ENCODE results near the gene CDC14A.
"Not testable (repeated sequence)": the region's sequence is repeated elsewhere in the genome, so short reads cannot be mapped to it uniquely, and the experiment has no call there.

CDC14A gene

GRCh38 chr1:100404821-100405220, 52.5 kb downstream of the CDC14A start:
- DNase-seq (ENCODE audit: low spot score): no peak

DNA sequence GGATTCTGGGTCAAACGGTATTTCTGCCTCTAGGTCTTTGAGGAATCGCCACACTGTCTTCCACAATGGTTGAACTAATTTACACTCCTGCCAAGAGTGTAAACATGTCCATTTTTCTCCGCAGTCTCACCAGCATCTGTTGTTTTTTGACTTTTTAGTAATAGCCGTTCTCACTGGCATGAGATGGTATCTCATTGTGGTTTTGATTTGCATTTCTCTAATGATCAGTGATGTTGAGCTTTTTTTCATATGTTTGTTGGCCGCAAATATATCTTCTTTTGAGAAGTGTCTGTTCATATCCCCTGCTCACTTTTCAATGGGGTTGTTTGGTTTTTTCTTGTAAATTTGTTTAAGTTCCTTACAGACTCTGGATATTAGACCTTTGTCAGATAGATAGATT, 53.6 kb downstream of the CDC14A start:
- DNase-seq (ENCODE audit: low spot score): not testable (repeated sequence)

DNA sequence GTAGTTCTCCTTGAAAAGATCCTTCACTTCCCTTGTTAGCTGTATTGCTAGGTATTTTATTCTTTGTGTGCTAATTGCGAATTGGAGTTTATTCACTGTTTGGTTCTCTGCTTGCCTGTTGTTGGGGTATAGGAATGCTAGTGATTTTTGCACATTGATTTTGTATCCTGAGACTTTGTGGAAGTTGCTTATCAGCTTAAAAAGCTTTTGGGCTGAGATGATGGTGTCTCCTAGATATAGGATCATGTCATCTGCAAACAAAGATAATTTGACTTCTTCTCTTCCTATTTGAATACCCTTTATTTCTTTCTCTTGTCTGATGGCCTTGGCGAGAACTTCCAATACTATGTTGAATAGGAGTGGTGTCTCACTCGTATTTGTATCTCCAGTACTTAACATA, 55.1 kb downstream of the CDC14A start:
- not testable (repeated sequence) for DNase-seq (ENCODE audit: low spot score)

DNA sequence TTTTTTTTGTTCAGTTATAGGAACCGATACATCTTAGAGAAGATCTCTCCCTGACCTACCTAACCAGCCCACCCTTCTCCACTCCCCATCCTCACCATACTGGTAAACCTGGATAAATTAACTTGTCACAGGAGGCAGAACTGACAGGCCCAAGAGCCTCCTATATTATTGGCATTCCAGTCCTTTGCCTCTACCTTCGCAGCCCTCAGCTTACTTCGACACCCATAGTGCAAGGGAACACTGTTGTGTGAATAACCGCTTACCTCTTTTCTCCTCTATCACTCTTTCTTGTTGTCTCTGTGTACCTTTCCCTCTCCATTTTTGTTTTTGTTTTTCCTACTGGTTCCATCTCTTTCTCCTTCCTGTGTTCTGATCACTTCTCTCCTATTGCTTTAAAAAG, 58.7 kb downstream of the CDC14A start:
- no peak for DNase-seq (ENCODE audit: low spot score)

DNA sequence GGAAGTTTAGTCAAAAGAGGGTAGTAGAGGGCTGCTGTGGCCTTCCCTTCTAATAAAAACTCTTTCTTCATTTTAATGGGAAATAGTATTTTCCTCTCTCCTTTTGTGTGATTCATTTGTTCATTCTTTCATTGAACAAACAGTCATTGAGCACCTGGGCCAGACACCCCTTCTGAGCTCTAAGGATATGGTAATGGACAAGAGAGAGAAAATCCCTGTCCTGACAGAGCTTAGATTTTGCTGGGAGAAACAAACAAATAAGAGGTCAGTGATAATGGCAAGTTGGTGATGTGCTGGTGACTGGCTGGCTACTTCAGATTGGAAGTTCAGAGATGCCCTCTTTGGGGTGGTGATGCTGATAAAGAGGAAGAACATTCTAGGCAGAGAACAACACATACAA, 59.3 kb downstream of the CDC14A start:
- DNase-seq (ENCODE audit: low spot score): no peak

GRCh38 chr1:100413035-100413434, 60.7 kb downstream of the CDC14A start:
- no peak for DNase-seq (ENCODE audit: low spot score)

DNA sequence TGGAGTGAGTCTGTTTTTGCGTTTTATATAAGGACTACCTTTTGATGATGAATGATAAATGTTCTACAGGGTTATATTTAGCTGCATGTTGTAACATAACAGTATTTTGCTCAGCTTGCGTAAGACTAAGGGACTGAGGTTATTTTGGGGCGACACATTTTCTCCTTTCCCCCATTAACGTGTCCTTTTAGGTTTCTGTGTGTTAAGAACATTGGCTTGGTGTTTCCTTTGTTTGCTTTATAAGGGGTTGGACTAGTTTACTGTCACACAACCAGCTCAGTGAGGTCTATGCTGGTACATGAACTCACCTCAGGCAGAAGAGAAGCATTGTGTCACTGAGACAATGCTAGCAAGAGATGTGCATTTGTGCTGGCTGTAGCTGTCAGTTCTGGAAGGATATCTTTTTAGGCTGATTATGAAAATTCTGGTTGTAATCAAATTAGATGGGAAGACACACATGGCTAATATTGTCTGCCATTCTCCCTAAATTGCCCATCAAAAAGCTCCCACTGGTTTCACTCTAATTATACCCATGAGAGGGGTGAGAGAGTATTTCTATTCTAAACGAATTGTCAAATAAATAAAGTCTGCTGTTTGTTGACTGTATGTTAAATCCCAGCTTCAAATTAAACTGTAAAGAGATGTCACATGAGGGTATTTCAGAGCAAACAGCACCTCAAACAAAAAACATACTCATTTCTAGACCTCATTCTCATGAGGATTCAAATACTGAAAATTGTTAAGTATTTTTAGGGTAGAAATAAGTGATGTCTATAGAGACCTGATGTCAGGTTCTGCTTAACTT, 62.6 kb downstream of the CDC14A start:
- no peak for DNase-seq (ENCODE audit: low spot score)

DNA sequence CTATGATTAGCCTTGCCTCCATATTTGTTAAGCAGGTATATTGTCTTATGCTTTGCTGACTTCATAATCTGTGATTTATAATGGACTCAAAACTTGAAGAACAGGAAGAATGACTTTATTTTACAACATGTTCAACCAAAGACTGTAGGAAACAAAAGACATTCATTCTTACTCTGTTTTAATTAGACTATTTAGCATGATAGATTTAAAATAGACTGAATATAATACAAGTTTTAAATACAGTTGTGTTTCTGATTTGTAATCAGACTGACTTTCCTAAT, 63.1 kb downstream of the CDC14A start:
- DNase-seq (ENCODE audit: low spot score): no peak

GRCh38 chr1:100419072-100419471, 66.8 kb downstream of the CDC14A start:
- no peak for DNase-seq (ENCODE audit: low spot score)

GRCh38 chr1:100422065-100422464, 69.8 kb downstream of the CDC14A start:
- peak; percentile 2 for DNase-seq (ENCODE audit: low spot score)

GRCh38 chr1:100423832-100424337, 71.6 kb downstream of the CDC14A start:
- DNase-seq (ENCODE audit: low spot score): peak; percentile 30

- DNase-seq (ENCODE audit: low spot score): no peak
Measured at GRCh38 chr1:100428160-100428559, 75.9 kb downstream of the CDC14A start.

GRCh38 chr1:100430325-100430756, 78.0 kb downstream of the CDC14A start:
- no peak for DNase-seq (ENCODE audit: low spot score)

GRCh38 chr1:100431954-100432353, 79.6 kb downstream of the CDC14A start:
- DNase-seq (ENCODE audit: low spot score): no peak

- no peak for DNase-seq (ENCODE audit: low spot score)
Measured at GRCh38 chr1:100433563-100433962, 81.3 kb downstream of the CDC14A start.

DNA sequence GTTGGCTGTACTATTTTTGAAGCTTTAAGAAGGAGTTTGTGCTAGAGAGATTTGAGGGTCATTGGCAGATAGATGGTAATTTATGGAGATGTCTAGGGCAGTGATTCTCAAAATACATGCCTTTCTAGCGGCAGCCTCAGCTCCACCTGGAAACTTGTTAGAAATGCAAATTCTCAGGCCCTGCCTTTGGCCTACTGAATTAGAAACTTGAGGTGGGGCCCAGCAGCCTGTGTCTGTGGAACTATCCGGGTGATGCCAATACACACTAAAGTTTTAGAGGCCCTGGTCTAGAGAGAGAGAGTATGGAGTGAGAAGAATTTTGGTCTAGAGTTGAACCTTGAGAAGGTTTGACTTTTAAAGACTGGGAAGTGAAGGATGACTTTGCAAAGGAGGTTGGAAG, 82.5 kb downstream of the CDC14A start:
- DNase-seq (ENCODE audit: low spot score): no peak

GRCh38 chr1:100438375-100438774, 86.1 kb downstream of the CDC14A start:
- no peak for DNase-seq (ENCODE audit: low spot score)

DNA sequence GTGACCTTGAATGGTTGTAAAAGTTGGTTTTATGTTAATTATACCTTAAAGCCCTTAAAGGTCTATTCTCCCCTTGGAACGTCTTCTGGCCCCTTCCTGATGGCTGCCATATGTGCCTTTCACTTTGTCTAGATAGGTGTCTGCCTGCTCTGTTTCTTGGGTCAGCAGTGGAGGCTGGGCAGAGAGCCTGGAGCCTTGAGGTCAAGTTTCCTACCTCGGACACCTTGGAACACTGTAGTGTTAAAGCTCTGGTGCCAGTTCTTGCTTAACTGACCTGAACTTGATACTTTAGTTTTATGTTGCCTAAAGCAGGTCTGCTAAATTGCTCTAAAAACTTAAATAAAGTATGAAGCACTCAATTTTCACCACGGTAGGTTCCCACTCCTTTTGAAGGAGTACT, 86.5 kb downstream of the CDC14A start:
- no peak for DNase-seq (ENCODE audit: low spot score)

GRCh38 chr1:100440075-100440809, 87.9 kb downstream of the CDC14A start:
- DNase-seq (ENCODE audit: low spot score): no peak

DNA sequence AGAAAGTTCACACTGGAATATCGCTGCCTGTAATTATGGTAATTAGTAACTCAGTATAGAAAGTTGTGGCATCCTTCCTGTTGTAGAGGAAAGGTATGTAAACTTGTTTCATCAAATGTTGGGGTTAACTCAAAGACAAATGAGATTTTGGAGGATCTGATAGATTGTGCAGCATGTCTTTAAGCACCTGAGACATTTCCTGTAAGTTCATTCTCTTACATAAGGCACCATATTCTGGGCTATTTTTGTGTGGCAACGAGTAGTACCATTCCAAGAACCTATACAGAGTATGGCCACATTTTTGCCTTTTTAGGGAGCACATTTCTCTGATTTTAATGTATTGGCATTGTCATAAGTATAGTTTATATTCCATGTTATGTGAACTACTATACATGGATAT, 88.8 kb downstream of the CDC14A start:
- DNase-seq (ENCODE audit: low spot score): no peak

DNA sequence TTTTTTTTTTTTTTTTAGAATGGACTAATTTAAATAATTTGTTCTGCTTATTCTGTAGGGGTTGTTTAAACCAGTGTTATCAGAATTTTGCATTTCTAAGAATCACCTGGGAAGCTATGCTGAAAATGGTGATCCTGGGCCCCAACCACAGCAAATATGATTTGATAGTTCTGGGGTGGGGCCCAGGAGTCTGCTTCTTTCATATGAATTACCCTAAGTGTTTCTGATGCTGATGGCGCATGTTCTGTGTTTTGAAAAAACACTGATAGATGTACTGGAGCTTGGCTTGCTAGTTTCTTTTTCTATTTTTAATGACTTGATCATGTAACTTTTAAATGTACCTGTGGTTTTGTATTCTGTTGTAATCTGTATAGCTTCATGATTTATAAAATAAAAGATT, 89.3 kb downstream of the CDC14A start:
- DNase-seq (ENCODE audit: low spot score): no peak

GRCh38 chr1:100443811-100444571, 91.7 kb downstream of the CDC14A start:
- peak; percentile 57 for DNase-seq (ENCODE audit: low spot score)

DNA sequence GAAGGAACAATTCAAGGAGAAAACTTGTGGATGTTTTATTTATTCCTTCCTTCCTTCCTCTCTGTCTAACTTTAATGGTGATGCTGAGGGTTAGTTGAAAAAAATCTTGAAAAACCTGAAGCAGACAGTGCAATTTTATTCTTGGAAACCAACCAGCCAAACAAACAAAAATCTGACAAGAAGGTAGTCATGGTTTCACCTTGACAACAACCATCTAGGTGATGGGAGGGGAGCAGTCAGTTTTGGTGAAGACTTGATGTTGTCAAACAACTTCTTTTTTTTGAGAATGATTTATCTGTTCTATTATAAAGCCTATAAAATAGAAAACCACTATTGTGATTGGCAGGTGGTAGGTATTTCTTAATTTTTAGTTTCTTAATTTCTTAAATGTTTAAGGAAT, 93.3 kb downstream of the CDC14A start:
- DNase-seq (ENCODE audit: low spot score): no peak
